Tibial nerve (tissue), 3 donors: ENCODE measurements around the gene C17orf100.

Experiments
- CTCF ChIP-seq, 5 experiments: fragments of 200-600 bp in 3 of 5; fragments of 450-650 bp in 2 of 5; sonication (generic) in 3 of 5; IDR thresholded peaks; one replicate each; pipeline ENCODE4 v1.5.1; 2016 to 2019; ENCODE audit warnings: antibody characterized with exemption in 5 of 5, mild to moderate bottlenecking in 3 of 5, moderate library complexity in 2 of 5
- POLR2A ChIP-seq, 2 donors: fragments of 450-650 bp; IDR thresholded peaks; one replicate each; pipeline ENCODE4 v1.6.1; 2017; ENCODE audit warnings: antibody characterized with exemption in 2 of 2, mild to moderate bottlenecking in 2 of 2, moderate library complexity in 2 of 2

- TF ChIP-seq CTCF (IDR thresholded peaks at IDR 0.05) (no peak), POLR2A (IDR thresholded peaks at IDR 0.05) (no peak)
Measured at GRCh38 chr17:6696906-6697305, 45.3 kb downstream of the C17orf100 start.
